HepG2 (cell line): ENCODE results near the gene HMGN1. TPM values are rescaled to one million over a fixed set of nuclear protein-coding genes. Genes with fewer than 3 reads are reported as not detected.

Experiments
- ASH2L ChIP-seq: fragments of 300-600, 200-600 bp; sonication (generic); IDR thresholded peaks from 2 replicates; pipeline ENCODE4 v1.7.0; 2017; ENCODE audit warnings: low read depth, mild to moderate bottlenecking, moderate library complexity, mixed read lengths, low read length; ENCODE audit not compliant: insufficient read length
- DR1 ChIP-seq: sonication (generic); formaldehyde crosslinking; IDR thresholded peaks from 2 replicates; pipeline ENCODE4 v1.8.0; 2021; ENCODE audit warnings: mild to moderate bottlenecking, missing genetic modification reagents, inconsistent platforms
- KLF6 ChIP-seq: IDR thresholded peaks from 2 replicates; pipeline ENCODE4 v1.8.0; 2016; ENCODE audit warnings: missing biosample characterization, missing genetic modification reagents
- MIXL1 ChIP-seq: IDR thresholded peaks from 2 replicates; pipeline ENCODE4 v1.6.1; 2016
- TSC22D2 ChIP-seq: sonication (generic); formaldehyde crosslinking; IDR thresholded peaks from 2 replicates; pipeline ENCODE4 v1.5.1; 2020; ENCODE audit warnings: missing genetic modification reagents, mild to moderate bottlenecking, borderline replicate concordance
- ZNF329 ChIP-seq: sonication (generic); formaldehyde crosslinking; IDR thresholded peaks from 2 replicates; pipeline ENCODE4 v1.9.0; 2021; ENCODE audit warnings: low read depth, mild to moderate bottlenecking, missing genetic modification reagents
- ZNF441 ChIP-seq: sonication (generic); formaldehyde crosslinking; IDR thresholded peaks from 2 replicates; pipeline ENCODE4 v1.7.0; 2021; ENCODE audit warnings: missing genetic modification reagents, borderline replicate concordance
- ZNF678 ChIP-seq: sonication (generic); formaldehyde crosslinking; IDR thresholded peaks from 2 replicates; pipeline ENCODE4 v1.4.0; 2020; ENCODE audit warnings: mild to moderate bottlenecking, missing genetic modification reagents
- ZSCAN20 ChIP-seq: sonication (generic); formaldehyde crosslinking; IDR thresholded peaks from 2 replicates; pipeline ENCODE4 v1.4.0; 2020; ENCODE audit warnings: missing genetic modification reagents, mild to moderate bottlenecking, borderline replicate concordance
- polyA plus RNA-seq, 8 experiments: library from polyadenylated mRNA; depleted of rRNA in 3 of 8; stranded (reverse) in 7 of 8; unstranded in 1 of 8; fragments of >200 nt; fragmentation: Illumina TruSeq in 4 of 8; extraction: Trizol in 4 of 8; gene quantifications; 2 replicates each; pipeline versions ENCODE4 v1.2.1 to v1.2.3, GENCODE V29; 2011 to 2016; ENCODE audit warnings: low read depth in 4 of 8, missing spikeins in 1 of 8, mixed read lengths in 1 of 8; ENCODE audit not compliant: insufficient read depth in 1 of 8
- total RNA-seq, 5 experiments: library from RNA; depleted of rRNA; stranded (reverse); fragments of >200 nt; fragmentation: Illumina TruSeq; extraction: Trizol; gene quantifications; 2 replicates each; pipeline ENCODE4 v1.2.3, GENCODE V29; 2016; ENCODE audit warnings: low read depth in 1 of 5
- TF ChIP-seq, protein P1 (sequence below): sonication (generic); formaldehyde crosslinking; IDR thresholded peaks from 2 replicates; pipeline ENCODE4 v1.4.0; 2020; ENCODE audit warnings: mild to moderate bottlenecking, missing genetic modification reagents
- TF ChIP-seq, protein P2 (sequence below): sonication (generic); formaldehyde crosslinking; IDR thresholded peaks from 2 replicates; pipeline ENCODE4 v1.9.0; 2021; ENCODE audit warnings: missing genetic modification reagents, borderline replicate concordance
- TF ChIP-seq, protein P3 (sequence below): sonication (generic); formaldehyde crosslinking; IDR thresholded peaks from 2 replicates; pipeline ENCODE4 v1.5.0; 2020; ENCODE audit warnings: missing genetic modification reagents
- TF ChIP-seq, protein P4 (sequence below): sonication (generic); formaldehyde crosslinking; IDR thresholded peaks from 2 replicates; pipeline ENCODE4 v1.4.0; 2020; ENCODE audit warnings: mild to moderate bottlenecking, missing genetic modification reagents

HMGN1 gene
- total and polyA plus RNA-seq, 2 of the 13 experiments (the other 11 are each of a cell fraction or from before 2014, with no cell fraction given): 104 to 286 TPM

DNA sequence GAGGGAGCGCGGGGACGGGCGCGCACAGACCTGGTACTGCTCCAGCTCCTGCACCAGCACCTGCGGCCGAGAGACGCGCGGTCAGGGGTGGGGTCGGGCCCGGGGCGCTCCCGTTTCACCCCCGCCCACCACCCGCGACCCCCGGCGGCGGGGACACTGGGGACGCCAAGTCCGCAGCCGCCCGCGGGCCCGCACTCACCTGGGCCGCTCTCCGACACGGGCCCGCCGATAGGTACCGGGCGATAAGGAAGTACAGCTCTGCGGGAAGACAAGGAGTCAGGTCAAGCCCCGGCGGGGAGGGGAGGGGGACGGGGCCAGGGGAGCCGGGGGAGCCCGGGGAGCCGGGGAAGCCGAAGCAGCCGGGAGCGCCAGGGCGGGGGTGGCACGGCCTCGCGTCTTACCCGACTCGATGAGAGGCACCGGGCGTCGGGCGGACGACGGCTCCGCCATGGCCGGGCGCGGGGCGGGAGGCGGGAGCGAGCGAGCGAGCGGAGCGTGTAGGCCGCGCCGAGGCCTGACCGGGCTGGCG, 35.8 kb downstream of the HMGN1 start (continued):
- TF ChIP-seq, protein P1, sequence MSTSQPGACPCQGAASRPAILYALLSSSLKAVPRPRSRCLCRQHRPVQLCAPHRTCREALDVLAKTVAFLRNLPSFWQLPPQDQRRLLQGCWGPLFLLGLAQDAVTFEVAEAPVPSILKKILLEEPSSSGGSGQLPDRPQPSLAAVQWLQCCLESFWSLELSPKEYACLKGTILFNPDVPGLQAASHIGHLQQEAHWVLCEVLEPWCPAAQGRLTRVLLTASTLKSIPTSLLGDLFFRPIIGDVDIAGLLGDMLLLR (CRISPR knock-in tag): no peak
- TF ChIP-seq, protein P2, sequence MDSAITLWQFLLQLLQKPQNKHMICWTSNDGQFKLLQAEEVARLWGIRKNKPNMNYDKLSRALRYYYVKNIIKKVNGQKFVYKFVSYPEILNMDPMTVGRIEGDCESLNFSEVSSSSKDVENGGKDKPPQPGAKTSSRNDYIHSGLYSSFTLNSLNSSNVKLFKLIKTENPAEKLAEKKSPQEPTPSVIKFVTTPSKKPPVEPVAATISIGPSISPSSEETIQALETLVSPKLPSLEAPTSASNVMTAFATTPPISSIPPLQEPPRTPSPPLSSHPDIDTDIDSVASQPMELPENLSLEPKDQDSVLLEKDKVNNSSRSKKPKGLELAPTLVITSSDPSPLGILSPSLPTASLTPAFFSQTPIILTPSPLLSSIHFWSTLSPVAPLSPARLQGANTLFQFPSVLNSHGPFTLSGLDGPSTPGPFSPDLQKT: no peak
- TF ChIP-seq MIXL1 (CRISPR knock-in tag) (no peak), ZNF329 (CRISPR knock-in tag) (0 out of 2 replicates have a peak, but pooled peaks have one; percentile 5), ASH2L (no peak), TSC22D2 (CRISPR knock-in tag) (no peak), DR1 (CRISPR knock-in tag) (no peak), ZSCAN20 (CRISPR knock-in tag) (no peak), KLF6 (CRISPR knock-in tag) (no peak), ZNF678 (CRISPR knock-in tag) (peak; percentile 26; the same call in 1 of the 2 replicates), ZNF441 (CRISPR knock-in tag) (no peak)
- TF ChIP-seq, protein P3, sequence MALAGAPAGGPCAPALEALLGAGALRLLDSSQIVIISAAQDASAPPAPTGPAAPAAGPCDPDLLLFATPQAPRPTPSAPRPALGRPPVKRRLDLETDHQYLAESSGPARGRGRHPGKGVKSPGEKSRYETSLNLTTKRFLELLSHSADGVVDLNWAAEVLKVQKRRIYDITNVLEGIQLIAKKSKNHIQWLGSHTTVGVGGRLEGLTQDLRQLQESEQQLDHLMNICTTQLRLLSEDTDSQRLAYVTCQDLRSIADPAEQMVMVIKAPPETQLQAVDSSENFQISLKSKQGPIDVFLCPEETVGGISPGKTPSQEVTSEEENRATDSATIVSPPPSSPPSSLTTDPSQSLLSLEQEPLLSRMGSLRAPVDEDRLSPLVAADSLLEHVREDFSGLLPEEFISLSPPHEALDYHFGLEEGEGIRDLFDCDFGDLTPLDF (CRISPR knock-in tag): no peak
- TF ChIP-seq, protein P4, sequence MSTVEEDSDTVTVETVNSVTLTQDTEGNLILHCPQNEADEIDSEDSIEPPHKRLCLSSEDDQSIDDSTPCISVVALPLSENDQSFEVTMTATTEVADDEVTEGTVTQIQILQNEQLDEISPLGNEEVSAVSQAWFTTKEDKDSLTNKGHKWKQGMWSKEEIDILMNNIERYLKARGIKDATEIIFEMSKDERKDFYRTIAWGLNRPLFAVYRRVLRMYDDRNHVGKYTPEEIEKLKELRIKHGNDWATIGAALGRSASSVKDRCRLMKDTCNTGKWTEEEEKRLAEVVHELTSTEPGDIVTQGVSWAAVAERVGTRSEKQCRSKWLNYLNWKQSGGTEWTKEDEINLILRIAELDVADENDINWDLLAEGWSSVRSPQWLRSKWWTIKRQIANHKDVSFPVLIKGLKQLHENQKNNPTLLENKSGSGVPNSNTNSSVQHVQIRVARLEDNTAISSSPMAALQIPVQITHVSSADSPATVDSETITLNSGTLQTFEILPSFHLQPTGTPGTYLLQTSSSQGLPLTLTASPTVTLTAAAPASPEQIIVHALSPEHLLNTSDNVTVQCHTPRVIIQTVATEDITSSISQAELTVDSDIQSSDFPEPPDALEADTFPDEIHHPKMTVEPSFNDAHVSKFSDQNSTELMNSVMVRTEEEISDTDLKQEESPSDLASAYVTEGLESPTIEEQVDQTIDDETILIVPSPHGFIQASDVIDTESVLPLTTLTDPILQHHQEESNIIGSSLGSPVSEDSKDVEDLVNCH: no peak
